GM18951 (cell line): ENCODE measurements around the gene ASB6.

Experiments
- POLR2A ChIP-seq: IDR thresholded peaks from 4 replicates; pipeline ENCODE4 v1.6.1; 2011; ENCODE audit warnings: mild to moderate bottlenecking; ENCODE audit not compliant: insufficient read length, insufficient read depth; ENCODE audit errors: extremely low read depth
- in situ Hi-C: fragments of 300-500 bp; cut with MboI; formaldehyde crosslinking; loops from one replicate; pipeline ENCODE4 v1.12.0; 2022; ENCODE audit warnings: low sequenced_read_pairs, mixed read lengths, inconsistent platforms; ENCODE audit not compliant: unreplicated experiment

ASB6 gene

GRCh38 chr9:129623331-129623730 lies 18.6 kb downstream of the ASB6 start:
- in situ Hi-C loops: no loop called here

GRCh38 chr9:129620669-129621295 lies 21.2 kb downstream of the ASB6 start, which contains the start of gene C9orf50:
Gene C9orf50, minus strand, starts transcription at chr9:129621101. Its CDS starts 527 bp downstream, at chr9:129620574.
- in situ Hi-C loops: no loop called here
- no peak for TF ChIP-seq POLR2A

More at GRCh38 chr9:129623331-129623730, 18.6 kb downstream of the ASB6 start:
- no peak for TF ChIP-seq POLR2A

GRCh38 chr9:129619787-129620668 lies 21.9 kb downstream of the ASB6 start:
- TF ChIP-seq POLR2A: no peak
- in situ Hi-C loops: loop anchor here (10.0 kb wide), 1 partner anchor 445 kb away; the partner anchor contains the start of gene IER5L

- in situ Hi-C loops: loop anchor here (10.0 kb wide), 1 partner anchor 442 kb away; the partner anchor contains the start of gene IER5L
- TF ChIP-seq POLR2A: no peak
Measured at GRCh38 chr9:129617167-129617566, 24.8 kb downstream of the ASB6 start.

GRCh38 chr9:129615407-129616285 lies 26.3 kb downstream of the ASB6 start:
- no peak for TF ChIP-seq POLR2A
- in situ Hi-C loops: loop anchor here (10.0 kb wide), 1 partner anchor 441 kb away; the partner anchor contains the start of gene IER5L

GRCh38 chr9:129614932-129615331 lies 27.0 kb downstream of the ASB6 start:
- in situ Hi-C loops: loop anchor here (5.0 to 10.0 kb wide), 2 partner anchors 440 to 483 kb away; partner anchors contain the start of gene IER5L
- TF ChIP-seq POLR2A: no peak

- in situ Hi-C loops: loop anchor here (5.0 to 10.0 kb wide), 2 partner anchors 439 to 481 kb away; partner anchors contain the start of gene IER5L
- TF ChIP-seq POLR2A: no peak
Measured at GRCh38 chr9:129613520-129614175, 28.3 kb downstream of the ASB6 start.

GRCh38 chr9:129612815-129613519 lies 29.0 kb downstream of the ASB6 start:
- TF ChIP-seq POLR2A: no peak
- in situ Hi-C loops: loop anchor here (5.0 to 10.0 kb wide), 2 partner anchors 438 to 481 kb away; partner anchors contain the start of gene IER5L

GRCh38 chr9:129612123-129612522 lies 29.8 kb downstream of the ASB6 start:
- in situ Hi-C loops: loop anchor here (5.0 to 10.0 kb wide), 2 partner anchors 437 to 480 kb away; partner anchors contain the start of gene IER5L
- TF ChIP-seq POLR2A: no peak

GRCh38 chr9:129611307-129611800 lies 30.6 kb downstream of the ASB6 start:
- no peak for TF ChIP-seq POLR2A
- in situ Hi-C loops: loop anchor here (5.0 to 10.0 kb wide), 2 partner anchors 437 to 479 kb away; partner anchors contain the start of gene IER5L
